Central memory CD4-positive, alpha-beta T cell (primary cell): Measurements from ENCODE around the gene SLX9.
"Not testable (repeated sequence)": the region's sequence is repeated elsewhere in the genome, so short reads cannot be mapped to it uniquely, and the experiment has no call there.

Experiments used
- DNase-seq: peaks from one replicate; pipeline ENCODE4 v3.0.0; 2022

SLX9 gene

GRCh38 chr21:44916965-44917364, 22.9 kb upstream of the SLX9 start:
- DNase-seq: no peak

DNA sequence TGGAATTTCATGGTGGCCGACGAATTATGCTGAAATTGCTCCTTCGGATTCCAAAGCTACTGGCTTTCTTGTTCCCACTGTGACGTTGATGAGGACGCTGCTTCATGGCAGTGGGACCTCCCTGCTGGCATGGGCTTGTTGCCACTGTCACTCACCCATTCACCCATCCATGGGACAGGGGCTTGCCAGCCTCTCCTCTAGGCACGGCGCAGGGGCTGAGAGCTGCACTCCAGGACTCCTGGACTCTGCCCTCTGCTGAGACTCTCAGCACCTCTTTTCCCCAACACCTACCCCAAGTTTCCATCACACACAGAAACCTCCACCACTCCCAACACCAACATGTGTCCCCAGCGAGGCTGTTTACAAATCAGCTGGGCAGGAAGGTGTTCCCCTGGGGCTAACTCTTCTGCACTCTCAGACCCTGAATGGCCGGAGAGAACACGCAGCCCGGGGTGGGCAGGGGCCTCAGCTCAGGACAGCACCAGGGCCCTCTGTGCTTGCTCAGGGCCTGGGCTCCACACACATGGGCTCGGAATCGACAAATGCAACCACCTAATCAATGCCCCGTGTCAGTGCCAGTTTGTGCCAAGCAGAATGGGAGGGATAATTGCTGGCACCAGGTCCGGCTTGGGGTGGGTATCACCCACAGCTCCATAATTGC, 22.3 kb upstream of the SLX9 start:
- DNase-seq: no peak

GRCh38 chr21:44918107-44918470, 21.7 kb upstream of the SLX9 start:
- no peak for DNase-seq

DNA sequence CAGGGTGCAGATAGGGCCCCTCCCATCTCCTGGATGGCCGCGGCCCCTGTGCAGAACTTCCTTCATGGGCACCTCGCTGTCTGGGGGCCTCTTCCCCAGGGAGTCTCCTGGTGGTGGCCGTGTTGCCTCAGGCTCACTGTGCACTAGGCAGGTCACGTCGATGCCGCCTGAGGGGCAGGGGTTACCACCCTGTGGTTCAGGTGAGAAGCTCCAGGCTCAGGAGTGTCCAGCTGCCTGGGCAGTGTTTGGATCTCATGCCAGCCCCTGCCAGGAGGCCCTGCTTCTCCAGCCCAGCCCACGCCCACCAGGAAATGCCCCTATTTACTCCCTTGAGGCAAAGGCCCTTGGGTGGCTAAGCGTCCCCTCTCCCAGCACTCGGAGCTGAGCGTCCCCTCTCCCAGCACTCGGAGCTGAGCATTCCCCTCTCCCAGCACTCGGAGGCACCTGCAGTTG, 21.2 kb upstream of the SLX9 start:
- no peak for DNase-seq

DNA sequence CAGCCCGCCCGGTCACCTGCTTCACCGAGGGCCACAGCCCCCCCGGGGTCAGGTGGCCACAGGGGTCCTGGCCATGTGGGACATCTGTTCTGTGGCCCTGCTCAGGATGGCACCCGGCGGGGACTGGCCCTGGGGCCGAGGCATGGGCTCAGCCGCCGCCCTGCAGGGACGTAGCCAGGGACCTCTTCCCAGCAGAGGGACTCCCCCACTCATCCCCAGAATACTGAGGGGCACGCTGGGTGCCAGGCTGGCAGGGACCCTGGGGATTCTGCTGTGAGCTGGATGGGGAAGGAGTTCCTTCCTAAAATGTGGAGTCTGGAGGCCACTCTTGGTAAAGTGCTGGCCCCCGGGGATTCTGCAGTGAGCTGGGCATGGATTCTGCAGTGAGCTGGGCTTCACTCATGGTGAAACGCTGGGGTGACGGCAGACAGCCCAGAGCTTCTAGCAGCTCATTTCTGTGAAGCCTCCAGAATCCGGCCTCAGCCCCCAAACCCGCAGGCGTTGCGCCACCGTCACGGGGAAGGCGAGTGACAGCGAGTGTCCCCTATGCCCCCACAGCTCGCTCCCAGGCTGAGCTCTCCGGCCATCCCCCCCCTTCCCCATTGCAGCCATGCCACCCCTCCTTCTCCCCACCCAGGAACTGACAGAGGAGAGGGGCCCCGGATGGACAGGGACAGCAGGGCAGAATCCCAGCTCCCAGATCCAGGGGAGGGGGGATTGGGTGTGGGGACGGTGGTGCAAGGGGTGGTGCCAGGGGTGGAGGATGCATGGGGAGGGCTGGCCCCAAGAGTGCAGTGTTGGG, 20.5 kb upstream of the SLX9 start:
- DNase-seq: no peak

GRCh38 chr21:44919913-44920693, 19.7 kb upstream of the SLX9 start:
- no peak for DNase-seq

- DNase-seq: peak; percentile 59
These were observed 18.9 kb upstream of the SLX9 start, which contains the start of gene ITGB2 for GRCh38 chr21:44920694-44921604. Gene ITGB2, minus strand, starts transcription at chr21:44920899. Its CDS starts 10,117 bp downstream, at chr21:44910782.

DNA sequence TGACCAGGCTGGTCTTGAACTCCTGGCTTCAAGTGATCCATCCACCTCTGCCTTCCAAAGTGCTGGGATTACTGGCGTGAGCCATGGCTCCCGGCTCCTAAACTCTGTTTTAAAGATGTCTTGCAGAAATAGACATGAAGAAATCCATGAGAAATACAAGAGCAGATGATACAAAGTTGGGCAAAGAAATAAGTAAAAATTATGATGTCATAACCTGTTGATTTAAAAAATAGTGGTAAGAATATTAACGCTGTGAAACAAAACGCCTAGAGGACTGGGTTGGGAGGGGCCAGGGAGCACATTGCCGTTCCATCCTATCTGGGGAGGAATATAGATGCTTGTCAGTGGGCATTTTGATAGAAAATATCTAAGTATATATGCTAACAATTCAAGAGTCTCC, 17.9 kb upstream of the SLX9 start:
- no peak for DNase-seq

- no peak for DNase-seq
These were observed 16.2 kb upstream of the SLX9 start for GRCh38 chr21:44923480-44924084.

DNA sequence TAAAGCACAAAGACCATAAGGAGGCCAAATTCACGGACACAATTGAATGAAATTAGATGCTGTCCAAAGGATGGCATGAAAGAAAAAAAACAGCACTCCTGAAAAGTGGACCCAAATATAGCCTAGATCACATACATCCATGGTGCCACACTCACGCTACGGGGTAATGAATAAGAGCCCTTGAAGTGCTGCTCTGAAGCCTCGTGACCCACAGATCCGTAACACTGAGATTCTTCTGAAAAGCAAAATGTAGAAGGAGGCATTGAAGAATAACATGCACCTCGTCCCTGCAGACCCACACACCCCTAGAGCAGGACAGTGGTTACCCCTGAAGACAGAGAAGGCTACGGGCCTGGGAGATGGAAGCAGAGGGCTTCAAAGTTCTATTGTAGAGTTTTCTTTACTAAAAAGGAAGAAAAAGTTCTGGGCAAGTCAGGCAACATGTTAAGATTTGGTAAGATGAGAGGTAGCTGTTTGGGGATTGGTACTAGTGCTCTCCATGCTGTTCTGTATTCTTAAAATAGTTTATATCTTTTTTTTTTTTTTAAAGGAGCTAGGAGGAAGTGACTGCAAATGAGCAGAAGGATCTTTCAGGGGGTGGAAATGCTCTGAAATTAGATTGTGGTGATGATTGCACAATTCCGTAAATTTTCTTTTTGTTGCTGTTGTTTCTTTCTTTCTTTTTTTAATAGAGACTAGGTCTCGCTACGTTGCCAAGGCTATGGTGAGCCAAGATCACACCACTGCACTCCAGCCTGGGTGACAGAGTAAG, 15.0 kb upstream of the SLX9 start:
- DNase-seq: no peak

- no peak for DNase-seq
These were observed 14.5 kb upstream of the SLX9 start for GRCh38 chr21:44925378-44925755.

- peak; percentile 73 for DNase-seq
These were observed 13.3 kb upstream of the SLX9 start for GRCh38 chr21:44926331-44927101.

GRCh38 chr21:44927259-44927586, 12.6 kb upstream of the SLX9 start:
- no peak for DNase-seq

- peak; percentile 82 for DNase-seq
These were observed 12.0 kb upstream of the SLX9 start for GRCh38 chr21:44927587-44928461.

DNA sequence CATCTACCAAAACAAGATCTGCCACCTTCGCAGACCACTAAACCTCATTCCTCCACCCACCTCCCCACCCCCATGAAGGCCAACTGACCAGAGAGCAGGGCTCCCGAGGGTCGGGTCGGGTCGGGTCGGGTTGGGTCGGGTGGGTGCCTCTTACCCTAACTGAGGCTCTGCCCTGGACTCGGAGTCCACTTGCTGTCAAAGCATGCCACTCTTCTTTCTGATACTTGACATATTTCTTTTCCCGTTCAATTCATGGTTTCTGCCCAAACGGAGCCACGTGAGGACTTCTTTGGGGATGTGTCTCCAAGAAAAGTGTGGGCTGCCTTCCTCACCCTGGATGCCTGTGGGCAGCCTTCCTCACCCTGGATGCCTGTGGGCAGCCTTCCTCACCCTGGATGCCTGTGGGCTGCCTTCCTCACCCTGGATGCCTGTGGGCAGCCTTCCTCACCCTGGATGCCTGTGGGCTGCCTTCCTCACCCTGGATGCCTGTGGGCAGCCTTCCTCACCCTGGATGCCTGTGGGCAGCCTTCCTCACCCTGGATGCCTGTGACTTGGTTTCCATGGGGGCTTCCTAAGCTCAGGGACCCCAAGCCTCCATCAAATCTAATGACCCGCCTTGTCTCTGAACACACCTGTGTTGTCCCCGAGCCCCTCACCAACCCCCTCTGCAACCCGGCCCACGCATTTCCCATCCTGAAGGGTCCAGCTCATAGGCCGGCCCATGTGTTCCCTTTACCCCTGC, 11.2 kb upstream of the SLX9 start:
- not testable (repeated sequence) for DNase-seq

DNA sequence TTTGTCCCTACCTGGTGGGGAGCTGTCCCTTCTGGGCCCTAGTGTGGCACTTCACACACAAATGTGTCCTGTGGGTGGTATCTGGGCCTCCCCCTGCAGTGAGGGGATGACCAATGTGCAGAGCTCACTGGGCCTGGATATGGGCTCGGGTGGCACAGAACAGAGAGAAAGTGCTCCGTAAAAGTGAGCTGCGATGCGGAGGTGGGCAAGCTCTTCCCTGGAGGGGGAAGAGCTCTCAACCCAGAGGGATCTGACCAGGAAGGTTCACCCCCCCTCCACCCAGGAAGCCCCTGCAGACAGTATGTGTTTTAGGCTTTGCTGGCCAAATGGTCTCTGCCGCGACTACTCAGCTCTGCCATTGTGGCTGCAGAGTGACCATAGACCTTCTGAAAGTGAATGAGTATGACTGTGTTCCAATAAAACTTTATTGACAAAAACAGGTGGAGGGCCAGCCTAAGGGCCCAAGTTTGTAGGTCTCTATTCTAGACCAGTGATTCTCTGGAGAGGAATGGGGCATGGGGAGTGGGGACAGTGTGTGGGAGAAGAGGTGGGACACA, 10.5 kb upstream of the SLX9 start:
- DNase-seq: no peak

- DNase-seq: no peak
These were observed 9.9 kb upstream of the SLX9 start for GRCh38 chr21:44929799-44930542.

DNA sequence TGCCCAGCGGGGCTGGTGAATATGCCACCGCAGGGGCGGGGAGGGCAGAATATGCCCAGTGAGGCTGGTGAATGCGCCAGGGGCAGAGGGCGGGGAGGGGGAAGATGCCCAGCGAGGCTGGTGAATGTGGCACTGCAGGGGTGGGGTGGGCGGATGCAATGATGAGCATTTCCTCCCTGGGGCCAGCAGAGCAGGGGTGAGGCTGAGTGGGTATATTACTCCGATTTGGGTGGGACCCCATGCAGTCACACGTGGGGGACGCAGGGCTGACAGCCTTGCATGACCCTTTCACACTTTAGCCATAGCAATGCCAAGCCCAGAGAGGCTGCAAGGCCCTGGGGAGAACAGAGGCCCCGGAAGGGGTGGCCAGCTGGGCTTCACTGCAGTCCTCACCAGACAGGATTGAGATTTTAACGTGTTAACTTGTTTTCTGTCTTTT, 9.3 kb upstream of the SLX9 start:
- peak; percentile 60 for DNase-seq
